OCI-LY7 (cell line): Measurements from ENCODE around the gene MARK2. TPM values are rescaled to one million over a fixed set of nuclear protein-coding genes. Genes with fewer than 3 reads are reported as not detected.

Source experiments
- BruUV-seq: library from RNA; stranded (reverse); fragments of 400-500 nt; replicated peaks from 2 replicates; lab custom pipeline; 2021; lab: Mats Ljungman, UMichigan
- CTCF ChIA-PET: fragments of 300-600 bp; sonication (Branson Sonifier 250); formaldehyde crosslinking; loops from one replicate; lab custom pipeline; 2022; ENCODE audit warnings: antibody characterized with exemption; ENCODE audit not compliant: unreplicated experiment; lab: Charles Lee
- POLR2A ChIA-PET: fragments of 300-600 bp; sonication (Branson Sonifier 250); formaldehyde crosslinking; loops from one replicate; lab custom pipeline; 2022; ENCODE audit warnings: antibody characterized with exemption; lab: Charles Lee
- DNase-seq: peaks from one replicate; pipeline ENCODE4 v3.0.0-alpha.2; 2015; ENCODE audit warnings: low spot score
- H2AFZ ChIP-seq: fragments of 200-600 bp; sonication (generic), shearing (Covaris generic); 2 replicates; pipeline ENCODE4 v1.6.1; 2014; ENCODE audit warnings: mild to moderate bottlenecking, antibody characterized with exemption, low read length, moderate library complexity
- H3K27ac ChIP-seq: fragments of 200-600 bp; sonication (generic); 2 replicates; pipeline ENCODE4 v1.5.1; 2014; ENCODE audit warnings: mixed run types, low read depth, mild to moderate bottlenecking, moderate library complexity, low read length, inconsistent platforms; ENCODE audit not compliant: poor library complexity, severe bottlenecking
- H3K36me3 ChIP-seq: fragments of 200-600 bp; sonication (generic); 2 replicates; pipeline ENCODE4 v1.6.1; 2014; ENCODE audit warnings: mild to moderate bottlenecking, antibody characterized with exemption, low read length, moderate library complexity, mixed read lengths; ENCODE audit not compliant: insufficient read depth
- H3K4me1 ChIP-seq: fragments of 200-600 bp; sonication (generic); 2 replicates; pipeline ENCODE4 v1.5.1; 2014; ENCODE audit warnings: mild to moderate bottlenecking, low read length; ENCODE audit not compliant: insufficient read depth, poor library complexity, severe bottlenecking
- H3K4me2 ChIP-seq: fragments of 200-600 bp; sonication (generic); 2 replicates; pipeline ENCODE4 v1.6.1; 2014; ENCODE audit warnings: mild to moderate bottlenecking, low read length
- H3K4me3 ChIP-seq: fragments of 200-600 bp; sonication (generic); 2 replicates; pipeline ENCODE4 v1.5.1; 2014; ENCODE audit warnings: mild to moderate bottlenecking, low read depth, low read length; ENCODE audit not compliant: poor library complexity, severe bottlenecking
- H3K79me2 ChIP-seq: fragments of 200-600 bp; sonication (generic); 2 replicates; pipeline ENCODE4 v1.6.1; 2016; ENCODE audit warnings: low read depth, mild to moderate bottlenecking, low read length, moderate library complexity, mixed read lengths; ENCODE audit not compliant: insufficient read depth
- H3K9me2 ChIP-seq: fragments of 200-600 bp; sonication (generic); 2 replicates; pipeline ENCODE4 v1.6.1; 2016; ENCODE audit warnings: mild to moderate bottlenecking, low read length, mixed read lengths; ENCODE audit not compliant: insufficient read depth
- H3K9me3 ChIP-seq: fragments of 200-600 bp; sonication (generic); 2 replicates; pipeline ENCODE4 v1.6.1; 2014; ENCODE audit warnings: mild to moderate bottlenecking, mixed run types, low read length, mixed read lengths
- H4K20me1 ChIP-seq: fragments of 200-600 bp; sonication (generic); 2 replicates; pipeline ENCODE4 v1.6.1; 2014; ENCODE audit warnings: mild to moderate bottlenecking, antibody characterized with exemption, low read length, moderate library complexity, mixed read lengths; ENCODE audit not compliant: insufficient read depth
- CTCF ChIP-seq: fragments of 200-600 bp; sonication (generic); conservative IDR thresholded peaks from 2 replicates; pipeline ENCODE4 v1.5.1; 2014; ENCODE audit warnings: mild to moderate bottlenecking, antibody characterized with exemption, low read length, moderate library complexity, mixed read lengths
- EZH2phosphoT487 ChIP-seq: fragments of 200-600 bp; sonication (generic); IDR thresholded peaks from 2 replicates; pipeline ENCODE4 v1.6.1; 2018; ENCODE audit warnings: low read depth, borderline replicate concordance, mild to moderate bottlenecking, mixed run types, antibody characterized with exemption, low read length, moderate library complexity, mixed read lengths
- intact Hi-C: fragments of 100-400 bp; cut with micrococcal nuclease; formaldehyde crosslinking; loops from one replicate; pipeline ENCODE4 v1.10.0; 2022; ENCODE audit not compliant: unreplicated experiment
- total RNA-seq, 2 experiments: library from RNA; depleted of rRNA in 1 of 2; stranded (reverse); fragments of >200 nt in 1 of 2; shearing (Covaris generic) in 1 of 2; gene quantifications; 2 replicates each; pipeline ENCODE4 v1.2.3, GENCODE V29; 2014 to 2022

The MARK2 gene
- total RNA-seq, 2 experiments from 2014 or later = 22.7 to 45.4 TPM

GRCh38 chr11:63937713-63938478, 99.0 kb downstream of the MARK2 start:
- Histone ChIP-seq H3K79me2 (peaks cover 19% of the 10 kb centered on the region), H3K36me3 (peaks cover 13% of the 10 kb centered on the region), H3K9me3 (no peaks in the 10 kb centered on the region), H2AFZ (peak overlapping the region; percentile 95), H3K4me1 (peaks cover 24% of the 10 kb centered on the region), H3K4me3 (peak overlapping the region; percentile 70), H4K20me1 (0 out of 2 replicates have a peak, but pooled peaks cover 5% of the 10 kb centered on the region), H3K27ac (peak overlapping the region; percentile 84), H3K4me2 (peak overlapping the region; percentile 90), H3K9me2 (no peaks in the 10 kb centered on the region)
- TF ChIP-seq CTCF = peak; percentile 42; the same call in 1 of the 2 replicates
- no peak for TF ChIP-seq EZH2phosphoT487
- CTCF ChIA-PET = no interaction called here
- POLR2A ChIA-PET = interaction anchor here (0.6 to 1.0 kb wide), 3 partner anchors 12 to 100 kb away, joined by 3 to 4 read pairs (median 4); no protein-coding TSS in a partner anchor
- BruUV-seq = no TSS peak
- intact Hi-C loops = loop anchor here (2.0 to 5.0 kb wide), 4 partner anchors 21 to 266 kb away; partner anchors contain the start of genes ATL3, MARK2, RCOR2 and ZFTA
- DNase-seq = peak; percentile 78

- H3K36me3 ChIP-seq = peaks cover 17% of the 10 kb centered on the region
- peak; percentile 99 for DNase-seq
- no peaks in the 10 kb centered on the region for H3K9me3 ChIP-seq
- peak within 1 kb of the TSS; percentile 99 for H3K4me2 ChIP-seq
- H2AFZ ChIP-seq = peak within 1 kb of the TSS; percentile 95
- no TSS peak for BruUV-seq
- H3K79me2 ChIP-seq = peaks cover 19% of the 10 kb centered on the region
- peaks cover 24% of the 10 kb centered on the region for H3K4me1 ChIP-seq
- 0 out of 2 replicates have a peak, but pooled peaks cover 5% of the 10 kb centered on the region for H4K20me1 ChIP-seq
- POLR2A ChIA-PET = interaction anchor here (0.6 to 1.0 kb wide), 2 partner anchors 100 to 134 kb away, joined by 4 read pairs; no protein-coding TSS in a partner anchor
- no peak for TF ChIP-seq CTCF
- TF ChIP-seq EZH2phosphoT487 = no peak
- intact Hi-C loops = loop anchor here (2.0 to 5.0 kb wide), 4 partner anchors 22 to 266 kb away; partner anchors contain the start of genes ATL3, MARK2, RCOR2 and ZFTA
- peak within 1 kb of the TSS; percentile 84 for H3K27ac ChIP-seq
- CTCF ChIA-PET = interaction anchor here (0.6 kb wide), 2 partner anchors 64 to 85 kb away, joined by 3 to 5 read pairs; no protein-coding TSS in a partner anchor
- no peaks in the 10 kb centered on the region for H3K9me2 ChIP-seq
- peak within 1 kb of the TSS; percentile 98 for H3K4me3 ChIP-seq
These were observed 99.8 kb downstream of the MARK2 start, which contains the start of gene NAA40 for GRCh38 chr11:63938479-63939396. Gene NAA40 (plus strand): TSS chr11:63939002. CDS start chr11:63939097, 95 bp downstream.
